Cerebellar cortex (tissue), 1 donor: Measurements from ENCODE around the gene VPS8.
A peak's percentile ranks its signal among the peaks of the same experiment; 100 is the strongest.

Experiments
- DNase-seq: peaks from one replicate; pipeline ENCODE4 v3.0.0-alpha.2; 2015; ENCODE audit warnings: low spot score

The VPS8 gene

GRCh38 chr3:184781801-184782200, 30.2 kb upstream of the VPS8 start:
- no peak for DNase-seq

GRCh38 chr3:184783319-184783718, 28.6 kb upstream of the VPS8 start:
- DNase-seq = no peak

- no peak for DNase-seq
Measured at GRCh38 chr3:184784731-184785500, 27.1 kb upstream of the VPS8 start.

GRCh38 chr3:184785890-184786279, 26.1 kb upstream of the VPS8 start:
- DNase-seq = no peak

- peak; percentile 63 for DNase-seq
Measured at GRCh38 chr3:184786280-184786941, 25.6 kb upstream of the VPS8 start.

GRCh38 chr3:184788751-184789150, 23.2 kb upstream of the VPS8 start:
- no peak for DNase-seq

GRCh38 chr3:184789314-184789998, 22.5 kb upstream of the VPS8 start:
- peak; percentile 83 for DNase-seq

GRCh38 chr3:184791171-184791570, 20.8 kb upstream of the VPS8 start:
- DNase-seq = no peak

GRCh38 chr3:184795522-184796190, 16.3 kb upstream of the VPS8 start:
- DNase-seq = no peak

- no peak for DNase-seq
Measured at GRCh38 chr3:184796551-184796950, 15.4 kb upstream of the VPS8 start.

GRCh38 chr3:184796954-184797353, 15.0 kb upstream of the VPS8 start:
- no peak for DNase-seq

GRCh38 chr3:184798120-184798519, 13.8 kb upstream of the VPS8 start:
- no peak for DNase-seq

- DNase-seq = no peak
Measured at GRCh38 chr3:184800349-184800930, 11.5 kb upstream of the VPS8 start.

- no peak for DNase-seq
Measured at GRCh38 chr3:184801241-184801785, 10.7 kb upstream of the VPS8 start.

GRCh38 chr3:184802150-184802549, 9.8 kb upstream of the VPS8 start:
- no peak for DNase-seq

GRCh38 chr3:184804801-184805200, 7.2 kb upstream of the VPS8 start:
- DNase-seq = no peak

GRCh38 chr3:184805351-184806038, 6.5 kb upstream of the VPS8 start:
- DNase-seq = no peak

GRCh38 chr3:184806567-184807271, 5.2 kb upstream of the VPS8 start:
- DNase-seq = peak; percentile 27

GRCh38 chr3:184807549-184807948, 4.4 kb upstream of the VPS8 start:
- peak; percentile 65 for DNase-seq

GRCh38 chr3:184808021-184808420, 3.9 kb upstream of the VPS8 start:
- DNase-seq = peak; percentile 53

- no peak for DNase-seq
Measured at GRCh38 chr3:184810146-184810545, 1.8 kb upstream of the VPS8 start.
